Thoracic aorta (tissue), 2 donors: Measurements from ENCODE around the gene NRXN2. TPM values are rescaled to one million over a fixed set of nuclear protein-coding genes. Genes with fewer than 3 reads are reported as not detected.

Experiments used
- ATAC-seq: fragments of 150-250 bp; one replicate; pipeline ENCODE4 v1.8.0; 2017; ENCODE audit warnings: low read depth; ENCODE audit not compliant: insufficient number of reproducible peaks, low FRiP score
- DNase-seq: peaks from one replicate; pipeline ENCODE4 v3.0.0-alpha.2; 2020; ENCODE audit warnings: low spot score
- H3K27ac ChIP-seq, 2 donors: fragments of 200-600 bp; sonication (generic); 1 replicate in 1 of 2; 2 replicates in 1 of 2; pipeline ENCODE4 v1.5.1; 2016; ENCODE audit warnings: mild to moderate bottlenecking in 2 of 2, moderate library complexity in 2 of 2
- H3K27me3 ChIP-seq: fragments of 200-600 bp; sonication (generic); replicated peaks from 2 replicates; pipeline ENCODE4 v1.6.0; 2016; ENCODE audit warnings: mild to moderate bottlenecking; ENCODE audit not compliant: insufficient read depth
- H3K36me3 ChIP-seq: fragments of 200-600 bp; sonication (generic); one replicate; pipeline ENCODE4 v1.5.1; 2016
- H3K4me1 ChIP-seq, 2 donors: fragments of 200-600 bp; sonication (generic); 1 replicate in 1 of 2; 2 replicates in 1 of 2; pipeline versions ENCODE4 v1.5.1 to v1.6.0; 2016; ENCODE audit warnings: low read depth in 2 of 2, mild to moderate bottlenecking in 1 of 2; ENCODE audit not compliant: control insufficient read depth in 1 of 2
- H3K4me3 ChIP-seq: fragments of 200-600 bp; sonication (generic); 2 replicates; pipeline ENCODE4 v1.5.1; 2016; ENCODE audit warnings: mild to moderate bottlenecking
- H3K9me3 ChIP-seq: fragments of 200-600 bp; sonication (generic); 2 replicates; pipeline ENCODE4 v1.5.1; 2016
- total RNA-seq, 2 donors: library from RNA; depleted of rRNA; stranded (reverse); fragments of >200 nt; gene quantifications; one replicate each; pipeline versions ENCODE4 v1.1.0 to v1.2.3, GENCODE V29; 2016
- TF ChIP-seq, protein P1 (sequence below): fragments of 200-600 bp; sonication (generic); IDR thresholded peaks from one replicate; pipeline ENCODE4 v1.5.1; 2019; ENCODE audit warnings: antibody characterized with exemption

Gene NRXN2
- total RNA-seq, 2 donors from 2014 or later = 40.3 to 41.3 TPM

DNA sequence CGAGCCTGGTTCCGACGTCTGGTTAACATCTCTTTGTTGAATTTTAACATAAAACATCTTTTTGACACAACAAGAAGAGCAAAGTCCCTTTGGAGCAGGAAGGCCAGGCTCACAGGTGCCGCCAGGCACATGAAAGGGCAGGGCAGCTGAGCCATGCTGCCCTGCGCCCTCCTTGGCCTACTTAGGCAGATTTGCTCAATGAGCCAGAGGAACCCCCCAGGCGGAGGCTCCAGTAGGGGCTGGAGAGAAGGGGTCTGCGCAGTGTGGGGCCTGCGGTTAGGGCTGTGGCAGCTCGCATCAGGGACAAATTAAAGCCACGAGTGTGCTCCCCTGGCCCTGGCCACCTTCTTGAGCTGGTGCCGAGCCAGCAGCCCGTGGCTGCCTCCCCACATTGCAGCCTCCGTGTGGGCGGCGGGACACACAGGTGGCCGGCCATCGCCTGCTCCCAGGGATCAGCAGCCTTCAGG lies 141.9 kb downstream of the NRXN2 start:
- Histone ChIP-seq H3K27ac (no peak overlapping the region), H3K4me1 (peaks cover 5 to 15% of the 10 kb centered on the region in 2 donors), H3K4me3 (no peak overlapping the region), H3K36me3 (no peaks in the 10 kb centered on the region), H3K9me3 (no peaks in the 10 kb centered on the region), H3K27me3 (no peaks in the 10 kb centered on the region)
- ATAC-seq = no peak
- TF ChIP-seq, protein P1, sequence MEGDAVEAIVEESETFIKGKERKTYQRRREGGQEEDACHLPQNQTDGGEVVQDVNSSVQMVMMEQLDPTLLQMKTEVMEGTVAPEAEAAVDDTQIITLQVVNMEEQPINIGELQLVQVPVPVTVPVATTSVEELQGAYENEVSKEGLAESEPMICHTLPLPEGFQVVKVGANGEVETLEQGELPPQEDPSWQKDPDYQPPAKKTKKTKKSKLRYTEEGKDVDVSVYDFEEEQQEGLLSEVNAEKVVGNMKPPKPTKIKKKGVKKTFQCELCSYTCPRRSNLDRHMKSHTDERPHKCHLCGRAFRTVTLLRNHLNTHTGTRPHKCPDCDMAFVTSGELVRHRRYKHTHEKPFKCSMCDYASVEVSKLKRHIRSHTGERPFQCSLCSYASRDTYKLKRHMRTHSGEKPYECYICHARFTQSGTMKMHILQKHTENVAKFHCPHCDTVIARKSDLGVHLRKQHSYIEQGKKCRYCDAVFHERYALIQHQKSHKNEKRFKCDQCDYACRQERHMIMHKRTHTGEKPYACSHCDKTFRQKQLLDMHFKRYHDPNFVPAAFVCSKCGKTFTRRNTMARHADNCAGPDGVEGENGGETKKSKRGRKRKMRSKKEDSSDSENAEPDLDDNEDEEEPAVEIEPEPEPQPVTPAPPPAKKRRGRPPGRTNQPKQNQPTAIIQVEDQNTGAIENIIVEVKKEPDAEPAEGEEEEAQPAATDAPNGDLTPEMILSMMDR = no peak
- no peak for DNase-seq

- no peaks in the 10 kb centered on the region for H3K36me3 ChIP-seq
- DNase-seq (no peak), ATAC-seq (no peak)
- no peaks in the 10 kb centered on the region for H3K9me3 ChIP-seq
- H3K27me3 ChIP-seq = no peaks in the 10 kb centered on the region
- peaks cover 5 to 15% of the 10 kb centered on the region in 2 donors for H3K4me1 ChIP-seq
- no peak overlapping the region for H3K4me3 ChIP-seq
- TF ChIP-seq, protein P1 = no peak
- no peak overlapping the region for H3K27ac ChIP-seq
Measured at GRCh38 chr11:64580412-64580811, 142.6 kb downstream of the NRXN2 start.

GRCh38 chr11:64577202-64577601 lies 145.8 kb downstream of the NRXN2 start:
- TF ChIP-seq, protein P1 = no peak
- ATAC-seq = no peak
- H3K27ac ChIP-seq = no peak overlapping the region
- peaks cover 5 to 15% of the 10 kb centered on the region in 2 donors for H3K4me1 ChIP-seq
- no peaks in the 10 kb centered on the region for H3K36me3 ChIP-seq
- DNase-seq = no peak
- H3K9me3 ChIP-seq = no peaks in the 10 kb centered on the region
- H3K4me3 ChIP-seq = no peak overlapping the region
- no peaks in the 10 kb centered on the region for H3K27me3 ChIP-seq

DNA sequence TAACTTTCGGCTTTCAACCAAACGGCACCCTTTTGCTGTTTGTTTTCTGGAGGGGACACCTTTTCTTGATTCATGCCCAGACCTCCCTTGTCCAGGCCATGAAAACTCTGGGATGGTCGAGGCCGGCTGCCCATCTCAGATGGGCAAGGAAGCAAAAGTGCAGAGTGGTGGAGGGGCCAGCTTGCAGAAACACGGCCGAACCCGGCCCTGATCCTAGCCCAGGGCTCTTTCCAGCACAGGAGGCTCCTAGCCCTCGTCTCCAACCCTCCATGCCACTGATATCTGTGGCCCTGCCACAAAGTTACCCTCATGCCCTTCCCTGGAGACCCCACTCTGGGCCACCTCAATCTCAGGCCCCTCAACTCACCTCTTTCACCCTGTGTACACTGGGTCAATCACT lies 150.9 kb downstream of the NRXN2 start:
- DNase-seq (no peak), ATAC-seq (no peak)
- Histone ChIP-seq H3K27ac (no peak overlapping the region), H3K4me1 (no peaks in the 10 kb centered on the region), H3K4me3 (no peak overlapping the region), H3K36me3 (no peaks in the 10 kb centered on the region), H3K27me3 (no peaks in the 10 kb centered on the region), H3K9me3 (no peaks in the 10 kb centered on the region)
- TF ChIP-seq, protein P1 = no peak

GRCh38 chr11:64571410-64572091 lies 151.4 kb downstream of the NRXN2 start:
- no peak for DNase-seq
- H3K9me3 ChIP-seq = no peaks in the 10 kb centered on the region
- no peaks in the 10 kb centered on the region for H3K27me3 ChIP-seq
- no peak overlapping the region for H3K4me3 ChIP-seq
- H3K4me1 ChIP-seq = no peaks in the 10 kb centered on the region
- no peak overlapping the region for H3K27ac ChIP-seq
- no peak for ATAC-seq
- TF ChIP-seq, protein P1 = no peak
- H3K36me3 ChIP-seq = no peaks in the 10 kb centered on the region
